Sigmoid colon (tissue), 4 donors: ENCODE measurements around the gene NRSN2.

ENCODE experiments used
- EP300 ChIP-seq, 4 donors: sonication (generic); formaldehyde crosslinking; IDR thresholded peaks; one replicate each; pipeline ENCODE4 v1.6.1; 2017; ENCODE audit warnings: antibody characterized with exemption in 4 of 4
- POLR2A ChIP-seq, 2 donors: fragments of 450-650 bp; IDR thresholded peaks; one replicate each; pipeline ENCODE4 v1.6.1; 2016; ENCODE audit warnings: antibody characterized with exemption in 2 of 2, mild to moderate bottlenecking in 2 of 2, moderate library complexity in 2 of 2
- TF ChIP-seq, protein P1 (sequence below), 4 experiments: fragments of 450-650 bp in 3 of 4; fragments of 200-600 bp in 1 of 4; IDR thresholded peaks; one replicate each; pipeline ENCODE4 v1.5.1; 2016 to 2019; ENCODE audit warnings: antibody characterized with exemption in 4 of 4, mild to moderate bottlenecking in 3 of 4, moderate library complexity in 2 of 4

DNA sequence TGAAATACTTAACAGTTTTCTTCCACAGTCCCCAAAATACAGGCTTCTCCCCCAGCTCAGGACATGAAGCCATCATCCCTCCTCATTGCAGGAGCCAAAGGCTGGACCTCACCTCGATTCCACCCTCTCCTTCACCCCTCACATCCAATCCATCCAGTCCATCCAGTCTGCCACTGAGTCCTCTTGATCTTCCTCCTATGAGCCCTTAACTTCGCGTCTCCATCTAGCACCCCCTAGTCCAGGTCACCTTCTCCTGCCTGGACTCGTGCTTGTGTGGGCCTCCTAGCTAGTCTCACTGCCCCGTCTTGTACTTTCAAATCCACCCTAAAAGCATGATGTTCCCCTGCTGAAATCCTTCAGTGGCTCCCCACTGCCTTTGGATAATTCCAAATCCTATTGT lies 37.0 kb downstream of the NRSN2 start:
- TF ChIP-seq, protein P1, sequence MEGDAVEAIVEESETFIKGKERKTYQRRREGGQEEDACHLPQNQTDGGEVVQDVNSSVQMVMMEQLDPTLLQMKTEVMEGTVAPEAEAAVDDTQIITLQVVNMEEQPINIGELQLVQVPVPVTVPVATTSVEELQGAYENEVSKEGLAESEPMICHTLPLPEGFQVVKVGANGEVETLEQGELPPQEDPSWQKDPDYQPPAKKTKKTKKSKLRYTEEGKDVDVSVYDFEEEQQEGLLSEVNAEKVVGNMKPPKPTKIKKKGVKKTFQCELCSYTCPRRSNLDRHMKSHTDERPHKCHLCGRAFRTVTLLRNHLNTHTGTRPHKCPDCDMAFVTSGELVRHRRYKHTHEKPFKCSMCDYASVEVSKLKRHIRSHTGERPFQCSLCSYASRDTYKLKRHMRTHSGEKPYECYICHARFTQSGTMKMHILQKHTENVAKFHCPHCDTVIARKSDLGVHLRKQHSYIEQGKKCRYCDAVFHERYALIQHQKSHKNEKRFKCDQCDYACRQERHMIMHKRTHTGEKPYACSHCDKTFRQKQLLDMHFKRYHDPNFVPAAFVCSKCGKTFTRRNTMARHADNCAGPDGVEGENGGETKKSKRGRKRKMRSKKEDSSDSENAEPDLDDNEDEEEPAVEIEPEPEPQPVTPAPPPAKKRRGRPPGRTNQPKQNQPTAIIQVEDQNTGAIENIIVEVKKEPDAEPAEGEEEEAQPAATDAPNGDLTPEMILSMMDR (IDR thresholded peaks at IDR 0.05), result no peak
- TF ChIP-seq EP300 (IDR thresholded peaks at IDR 0.05) (no peak), POLR2A (IDR thresholded peaks at IDR 0.05) (no peak)
